PC-3 (cell line): ENCODE data around the gene MTG1. TPM values are rescaled to one million over a fixed set of nuclear protein-coding genes. Genes with fewer than 3 reads are reported as not detected.

Experiments
- ATAC-seq: fragments of 200-7000 bp; cut with Tn5 transposase; 2 replicates; pipeline ENCODE4 v1.9.1; 2020; ENCODE audit warnings: mild to moderate bottlenecking, moderate library complexity
- BruUV-seq: library from RNA; stranded (reverse); fragments of 400-500 nt; replicated peaks from 2 replicates; lab custom pipeline; 2021; lab: Mats Ljungman, UMichigan
- CTCF ChIA-PET: fragments of 300-600 bp; sonication (Branson Sonifier 250); formaldehyde crosslinking; loops from one replicate; lab custom pipeline; 2022; ENCODE audit warnings: antibody characterized with exemption; lab: Charles Lee
- POLR2A ChIA-PET: fragments of 300-600 bp; sonication (Branson Sonifier 250); formaldehyde crosslinking; loops from one replicate; lab custom pipeline; 2022; ENCODE audit warnings: antibody characterized with exemption; ENCODE audit not compliant: unreplicated experiment; lab: Charles Lee
- DNase-seq: peaks from one replicate; pipeline ENCODE4 v3.0.0-alpha.2; 2015
- H2AFZ ChIP-seq: fragments of 300-600 bp; sonication (generic); 2 replicates; pipeline ENCODE4 v1.6.0; 2016; ENCODE audit warnings: antibody characterized with exemption, low read length
- H3F3A ChIP-seq: fragments of 300-600 bp; sonication (generic); one replicate; pipeline ENCODE4 v1.6.0; 2017; ENCODE audit warnings: antibody characterized with exemption, low read length, control low read depth, mild to moderate bottlenecking; ENCODE audit not compliant: unreplicated experiment
- H3K27ac ChIP-seq: fragments of 300-600 bp; sonication (generic); 2 replicates; pipeline ENCODE4 v1.5.1; 2016; ENCODE audit warnings: mild to moderate bottlenecking, low read length
- H3K27me3 ChIP-seq: fragments of 300-600 bp; sonication (generic); 2 replicates; pipeline ENCODE4 v1.6.1; 2016; ENCODE audit warnings: low read length, mixed read lengths
- H3K36me3 ChIP-seq: fragments of 300-600 bp; sonication (generic); 2 replicates; pipeline ENCODE4 v1.6.1; 2016; ENCODE audit warnings: low read depth, mixed run types, low read length, mixed read lengths
- H3K4me1 ChIP-seq: fragments of 300-600 bp; sonication (generic); 2 replicates; pipeline ENCODE4 v1.5.1; 2016; ENCODE audit warnings: low read length; ENCODE audit not compliant: insufficient read depth
- H3K4me2 ChIP-seq: fragments of 300-600 bp; sonication (generic); 2 replicates; pipeline ENCODE4 v1.6.0; 2016; ENCODE audit warnings: low read length
- H3K4me3 ChIP-seq: fragments of 300-600 bp; sonication (generic); 2 replicates; pipeline ENCODE4 v1.5.1; 2016; ENCODE audit warnings: mild to moderate bottlenecking, low read length, mixed read lengths
- H3K79me2 ChIP-seq: fragments of 300-600 bp; sonication (generic); 2 replicates; pipeline ENCODE4 v1.6.1; 2017; ENCODE audit warnings: low read length, mixed read lengths
- H3K9ac ChIP-seq: fragments of 300-600 bp; sonication (generic); 2 replicates; pipeline ENCODE4 v1.6.0; 2016; ENCODE audit warnings: mild to moderate bottlenecking, low read length
- H3K9me2 ChIP-seq: fragments of 300-600 bp; sonication (generic); replicated peaks from 2 replicates; pipeline ENCODE4 v1.6.1; 2016; ENCODE audit warnings: mixed run types, low read length, mixed read lengths
- H3K9me3 ChIP-seq: fragments of 300-600 bp; sonication (generic); 2 replicates; pipeline ENCODE4 v1.6.1; 2016; ENCODE audit warnings: low read length, mixed read lengths
- H4K20me1 ChIP-seq: fragments of 300-600 bp; sonication (generic); 2 replicates; pipeline ENCODE4 v1.6.1; 2016; ENCODE audit warnings: low read length, mixed read lengths
- CTCF ChIP-seq: fragments of 300-600 bp; sonication (generic); conservative IDR thresholded peaks from 2 replicates; pipeline ENCODE4 v1.5.1; 2017; ENCODE audit warnings: antibody characterized with exemption, low read depth, mild to moderate bottlenecking, low read length
- EZH2 ChIP-seq: fragments of 300-600 bp; sonication (generic); IDR thresholded peaks from one replicate; pipeline ENCODE4 v1.6.1; 2017; ENCODE audit warnings: antibody characterized with exemption, mild to moderate bottlenecking, low read length; ENCODE audit not compliant: unreplicated experiment
- EZH2phosphoT487 ChIP-seq: fragments of 300-600 bp; sonication (generic); IDR thresholded peaks from 2 replicates; pipeline ENCODE4 v1.6.1; 2018; ENCODE audit warnings: mild to moderate bottlenecking, antibody characterized with exemption, low read length, borderline replicate concordance
- intact Hi-C: fragments of 100-400 bp; cut with micrococcal nuclease; formaldehyde crosslinking; loops from 2 replicates; pipeline ENCODE4 v1.9.0; 2023
- total RNA-seq: library from RNA; depleted of rRNA; stranded (reverse); fragments of >200 nt; gene quantifications from 2 replicates; pipeline ENCODE4 v1.2.3, GENCODE V29; 2014

The MTG1 gene
- total RNA-seq, 1 experiment from 2014 or later = 39.4 TPM

GRCh38 chr10:133346413-133346812, 47.5 kb upstream of the MTG1 start:
- H3K27ac ChIP-seq = no peak overlapping the region
- no peak overlapping the region for H2AFZ ChIP-seq
- no peaks in the 10 kb centered on the region for H3K27me3 ChIP-seq
- H3K4me2 ChIP-seq = no peak overlapping the region
- no peaks in the 10 kb centered on the region for H3K9me2 ChIP-seq
- H3K36me3 ChIP-seq = no peaks in the 10 kb centered on the region
- H3K4me1 ChIP-seq = peaks cover 5% of the 10 kb centered on the region; the same call in 1 of the 2 replicates
- TF ChIP-seq CTCF = no peak
- no peak for TF ChIP-seq EZH2phosphoT487
- no peak for TF ChIP-seq EZH2
- CTCF ChIA-PET = no interaction called here
- H3K9me3 ChIP-seq = no peaks in the 10 kb centered on the region
- H3K9ac ChIP-seq = no peak overlapping the region
- BruUV-seq = no TSS peak
- H3F3A ChIP-seq = no peaks in the 10 kb centered on the region
- no peaks in the 10 kb centered on the region for H4K20me1 ChIP-seq
- ATAC-seq = no peak
- H3K4me3 ChIP-seq = no peak overlapping the region
- intact Hi-C loops = no loop called here
- H3K79me2 ChIP-seq = no peaks in the 10 kb centered on the region
- POLR2A ChIA-PET = no interaction called here
- no peak for DNase-seq

GRCh38 chr10:133347710-133348517, 46.0 kb upstream of the MTG1 start:
- ATAC-seq = no peak
- intact Hi-C loops = no loop called here
- CTCF ChIA-PET = no interaction called here

More at GRCh38 chr10:133347710-133348517, 46.0 kb upstream of the MTG1 start:
- H2AFZ ChIP-seq = no peak overlapping the region
- no peaks in the 10 kb centered on the region for H3K27me3 ChIP-seq
- no peaks in the 10 kb centered on the region for H3F3A ChIP-seq
- peaks cover 5% of the 10 kb centered on the region; the same call in 1 of the 2 replicates for H3K4me1 ChIP-seq
- no peak for TF ChIP-seq EZH2
- no peak for TF ChIP-seq CTCF
- TF ChIP-seq EZH2phosphoT487 = no peak
- no peaks in the 10 kb centered on the region for H3K9me2 ChIP-seq
- H3K4me2 ChIP-seq = no peak overlapping the region
- POLR2A ChIA-PET = interaction anchor here (0.6 kb wide), 1 partner anchor 31 kb away, joined by 3 read pairs; the partner anchor contains the start of gene PAOX
- no peak overlapping the region for H3K4me3 ChIP-seq
- no peak for DNase-seq
- no peaks in the 10 kb centered on the region for H3K9me3 ChIP-seq
- no peak overlapping the region for H3K9ac ChIP-seq
- H4K20me1 ChIP-seq = no peaks in the 10 kb centered on the region
- no peaks in the 10 kb centered on the region for H3K79me2 ChIP-seq
- H3K36me3 ChIP-seq = no peaks in the 10 kb centered on the region
- H3K27ac ChIP-seq = no peak overlapping the region
- BruUV-seq = no TSS peak
